Right lobe of liver (tissue), 6 donors: Measurements from ENCODE around the gene TBK1. TPM values are rescaled to one million over a fixed set of nuclear protein-coding genes. Genes with fewer than 3 reads are reported as not detected.
"Not testable (repeated sequence)": the region's sequence is repeated elsewhere in the genome, so short reads cannot be mapped to it uniquely, and the experiment has no call there.

Source experiments
- ATAC-seq, 4 donors: fragments of 200-7000 bp; cut with Tn5 transposase; one replicate each; pipeline ENCODE4 v1.9.1; 2020; ENCODE audit warnings: mild to moderate bottlenecking in 4 of 4, moderate library complexity in 4 of 4
- DNase-seq, 3 donors: peaks; one replicate each; pipeline ENCODE4 v3.0.0-alpha.2; 2020
- H3K27ac ChIP-seq, 3 donors: fragments of 200-600 bp; one replicate each; pipeline ENCODE4 v1.8.0; 2022
- H3K27me3 ChIP-seq, 2 donors: fragments of 200-600 bp; one replicate each; pipeline ENCODE4 v1.8.0; 2022
- H3K36me3 ChIP-seq, 4 donors: fragments of 200-600 bp; sonication (generic) in 1 of 4; one replicate each; pipeline versions ENCODE4 v1.5.1 to v1.8.0; 2017 to 2022; ENCODE audit warnings: control low read depth in 1 of 4
- H3K4me1 ChIP-seq, 4 donors: fragments of 200-600 bp; sonication (generic) in 1 of 4; one replicate each; pipeline versions ENCODE4 v1.5.1 to v1.8.0; 2017 to 2022; ENCODE audit warnings: control low read depth in 1 of 4
- H3K4me3 ChIP-seq, 3 donors: fragments of 200-600 bp; one replicate each; pipeline ENCODE4 v1.8.0; 2022
- H3K9me3 ChIP-seq, 4 donors: fragments of 200-600 bp; sonication (generic) in 1 of 4; one replicate each; pipeline versions ENCODE4 v1.5.1 to v1.8.0; 2017 to 2022; ENCODE audit warnings: control low read depth in 1 of 4
- CTCF ChIP-seq, 4 donors: fragments of 200-600 bp in 3 of 4; fragments of 450-650 bp in 1 of 4; IDR thresholded peaks; one replicate each; pipeline versions ENCODE4 v1.5.1 to v1.8.0; 2016 to 2022; ENCODE audit warnings: antibody characterized with exemption in 4 of 4, mild to moderate bottlenecking in 2 of 4
- POLR2A ChIP-seq: fragments of 450-650 bp; IDR thresholded peaks from one replicate; pipeline ENCODE4 v1.6.1; 2017; ENCODE audit warnings: antibody characterized with exemption, mild to moderate bottlenecking
- WGBS: methylation state at CpG from one replicate; pipeline ENCODE4 v1.1.6; 2018; ENCODE audit warnings: low coverage, low lambda C conversion rate; ENCODE audit not compliant: insufficient coverage; ENCODE audit errors: missing lambda C conversion rate; 5-methylcytosine and 5-hydroxymethylcytosine counted together
- intact Hi-C, 2 donors: fragments of 100-400 bp; cut with DNase I; formaldehyde crosslinking; loops; one replicate each; pipeline versions ENCODE4 v1.11.2 to v1.14.1; 2022
- total RNA-seq, 6 experiments: library from RNA; depleted of rRNA in 2 of 6; stranded (reverse); fragments of >200 nt in 2 of 6; fragmentation: NEBNext Ultra II Directional in 3 of 6; extraction: Animal tissue kit (Norgen Biotek cat#: 25700) in 3 of 6; gene quantifications; one replicate each; pipeline versions ENCODE4 v1.1.0 to v1.2.4, GENCODE V29; 2016 to 2023
- donor health status: DM: no; HTN: yes; CAD: no.
- donor health status: DM: no; HTN: no; CAD: no.
- donor health status: DM: no; HTN: no; CAD: no.
- donor health status: DM: no; HTN: yes; CAD: no.
- donor health status: DM: no; HTN: yes; CAD: no.

The TBK1 gene
- total RNA-seq, 6 experiments from 2014 or later = 9.0 to 21.8 (median 14.0) TPM

- no peak overlapping the region for H3K27ac ChIP-seq
- no peaks in the 10 kb centered on the region for H3K4me1 ChIP-seq
- DNase-seq = no peak
- intact Hi-C loops = no loop called here
- no peak for ATAC-seq
- no peaks in the 10 kb centered on the region for H3K36me3 ChIP-seq
- no peak for TF ChIP-seq POLR2A
- TF ChIP-seq CTCF (IDR thresholded peaks at IDR 0.05) = no peak
- 73% methylated on average over 3 of the region's 3 CpGs for WGBS
- H3K27me3 ChIP-seq = no peaks in the 10 kb centered on the region
- no peak overlapping the region for H3K4me3 ChIP-seq
- no peaks in the 10 kb centered on the region for H3K9me3 ChIP-seq
Observed at GRCh38 chr12:64521833-64522232, 69.9 kb downstream of the TBK1 start.

GRCh38 chr12:64522316-64522715 is 70.4 kb downstream of the TBK1 start:
- no peak overlapping the region for H3K27ac ChIP-seq
- DNase-seq (no peak), ATAC-seq (no peak)
- no peak overlapping the region for H3K4me3 ChIP-seq
- intact Hi-C loops = no loop called here
- TF ChIP-seq CTCF (IDR thresholded peaks at IDR 0.05) (no peak), POLR2A (no peak)
- 26% methylated on average over 5 of the region's 5 CpGs for WGBS
- no peaks in the 10 kb centered on the region for H3K9me3 ChIP-seq
- no peaks in the 10 kb centered on the region for H3K36me3 ChIP-seq
- no peaks in the 10 kb centered on the region for H3K27me3 ChIP-seq
- H3K4me1 ChIP-seq = no peaks in the 10 kb centered on the region

GRCh38 chr12:64522807-64523206 is 70.9 kb downstream of the TBK1 start:
- Histone ChIP-seq H3K27me3 (no peaks in the 10 kb centered on the region), H3K4me3 (no peak overlapping the region), H3K4me1 (no peaks in the 10 kb centered on the region), H3K36me3 (no peaks in the 10 kb centered on the region), H3K9me3 (no peaks in the 10 kb centered on the region), H3K27ac (no peak overlapping the region)
- TF ChIP-seq POLR2A = no peak
- no peak for TF ChIP-seq CTCF (IDR thresholded peaks at IDR 0.05)
- WGBS = 50% methylated on average over 3 of the region's 4 CpGs
- intact Hi-C loops = no loop called here
- DNase-seq (no peak), ATAC-seq (no peak)

GRCh38 chr12:64523565-64524444 is 71.9 kb downstream of the TBK1 start:
- H3K4me1 ChIP-seq, H3K4me3 ChIP-seq, ATAC-seq, H3K9me3 ChIP-seq, H3K27ac ChIP-seq, H3K27me3 ChIP-seq, DNase-seq, intact Hi-C loops, H3K36me3 ChIP-seq: not testable (repeated sequence)
- WGBS = 76% methylated on average over 4 of the region's 11 CpGs

GRCh38 chr12:64525461-64526160 is 73.7 kb downstream of the TBK1 start:
- H3K9me3 ChIP-seq = no peaks in the 10 kb centered on the region
- ATAC-seq = no peak
- H3K27me3 ChIP-seq = no peaks in the 10 kb centered on the region
- TF ChIP-seq POLR2A (no peak), CTCF (IDR thresholded peaks at IDR 0.05) (no peak)
- 83% methylated on average over 11 of the region's 11 CpGs for WGBS
- intact Hi-C loops = no loop called here
- H3K4me1 ChIP-seq = no peaks in the 10 kb centered on the region
- no peak for DNase-seq
- H3K27ac ChIP-seq = no peak overlapping the region
- H3K4me3 ChIP-seq = no peak overlapping the region
- H3K36me3 ChIP-seq = no peaks in the 10 kb centered on the region
